Measurements from ENCODE around the gene LMNTD2. TPM values are rescaled to one million over a fixed set of nuclear protein-coding genes. Genes with fewer than 3 reads are reported as not detected.

Gene LMNTD2
- total and polyA plus RNA-seq, 2 donors: 0.37 to 1.2 TPM

DNA sequence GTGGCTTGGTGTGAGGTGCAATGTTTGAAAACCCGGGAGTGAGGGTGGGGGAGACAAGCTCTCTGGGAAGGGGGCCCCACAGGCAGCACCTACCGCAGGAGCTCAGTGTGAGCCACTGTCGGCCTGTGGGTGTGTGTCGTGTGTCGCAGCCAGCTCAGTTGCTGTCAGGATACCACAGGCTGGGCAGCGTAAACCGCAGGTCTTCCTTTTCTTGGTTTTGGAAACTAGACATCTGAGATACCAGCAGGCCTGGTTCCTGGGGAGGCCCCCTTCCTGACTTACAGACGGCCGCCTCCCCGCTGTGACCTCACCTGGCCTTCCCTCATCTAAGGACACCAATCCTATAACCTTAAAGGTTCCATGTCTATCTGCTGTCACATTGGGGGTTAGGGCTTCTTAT is 35.8 kb upstream of the LMNTD2 start:
- 89% methylated on average over 10 of the region's 10 CpGs for WGBS
- H3K27ac ChIP-seq (ENCODE audit: low read depth): no peak overlapping the region
- H3K4me3 ChIP-seq (ENCODE audit: low read depth, low read length): no peak overlapping the region
- no peaks in the 10 kb centered on the region for H3K4me1 ChIP-seq (ENCODE audit: insufficient read depth)
- H3K36me3 ChIP-seq (ENCODE audit: insufficient read depth): peaks cover 8% of the 10 kb centered on the region
- no peak for DNase-seq (ENCODE audit: extremely low spot score)

DNA sequence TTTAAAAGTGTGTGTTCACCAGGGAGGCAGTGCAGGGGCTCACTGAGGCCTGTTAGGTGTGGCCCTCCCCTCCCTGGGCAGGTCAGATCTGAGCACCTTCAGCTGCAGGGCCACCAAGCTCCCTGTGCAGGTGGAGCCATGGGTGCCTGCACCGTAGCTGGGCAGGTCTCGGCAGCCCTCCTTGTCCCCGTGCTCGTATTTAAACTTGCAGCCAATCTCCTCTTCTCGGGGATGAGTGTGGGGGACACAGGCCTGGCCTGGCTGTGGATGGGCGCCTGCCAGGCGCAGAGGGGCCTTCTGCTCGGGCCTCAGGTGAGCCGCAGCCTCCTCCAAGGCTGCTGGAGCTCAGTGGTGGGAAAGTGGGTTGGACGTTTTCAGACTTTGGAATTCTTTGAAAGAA is 34.9 kb upstream of the LMNTD2 start:
- peaks cover 8% of the 10 kb centered on the region for H3K36me3 ChIP-seq (ENCODE audit: insufficient read depth)
- WGBS: 93% methylated on average over 10 of the region's 10 CpGs
- no peak overlapping the region for H3K4me3 ChIP-seq (ENCODE audit: low read depth, low read length)
- no peak for DNase-seq (ENCODE audit: extremely low spot score)
- no peaks in the 10 kb centered on the region for H3K4me1 ChIP-seq (ENCODE audit: insufficient read depth)
- H3K27ac ChIP-seq (ENCODE audit: low read depth): no peak overlapping the region

DNA sequence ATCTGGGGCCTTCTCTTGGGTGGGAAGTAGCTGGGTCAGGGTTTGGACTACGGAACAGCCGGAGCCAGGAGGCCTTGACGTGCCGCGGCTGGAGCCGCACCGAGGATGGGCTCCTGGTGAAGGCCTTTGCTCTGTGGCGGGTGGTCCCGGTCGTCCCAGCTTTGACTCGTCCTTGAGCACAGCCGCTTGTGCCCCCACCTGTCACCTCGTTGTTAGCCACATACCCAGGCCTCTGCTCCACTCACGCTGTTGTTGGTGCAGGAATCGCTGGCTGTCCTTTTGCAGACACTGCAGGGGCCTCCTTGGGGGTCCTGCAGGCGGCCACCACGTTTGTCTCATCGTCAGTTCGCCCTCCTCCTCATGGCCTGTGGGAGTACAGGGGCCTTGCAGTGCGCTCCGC is 32.8 kb upstream of the LMNTD2 start:
- Histone ChIP-seq H3K4me1 (ENCODE audit: insufficient read depth) (no peaks in the 10 kb centered on the region), H3K36me3 (ENCODE audit: insufficient read depth) (peaks cover 10% of the 10 kb centered on the region), H3K4me3 (ENCODE audit: low read depth, low read length) (no peak overlapping the region), H3K27ac (ENCODE audit: low read depth) (no peak overlapping the region)
- DNase-seq (ENCODE audit: extremely low spot score): no peak
- WGBS: 92% methylated on average over 21 of the region's 21 CpGs

DNA sequence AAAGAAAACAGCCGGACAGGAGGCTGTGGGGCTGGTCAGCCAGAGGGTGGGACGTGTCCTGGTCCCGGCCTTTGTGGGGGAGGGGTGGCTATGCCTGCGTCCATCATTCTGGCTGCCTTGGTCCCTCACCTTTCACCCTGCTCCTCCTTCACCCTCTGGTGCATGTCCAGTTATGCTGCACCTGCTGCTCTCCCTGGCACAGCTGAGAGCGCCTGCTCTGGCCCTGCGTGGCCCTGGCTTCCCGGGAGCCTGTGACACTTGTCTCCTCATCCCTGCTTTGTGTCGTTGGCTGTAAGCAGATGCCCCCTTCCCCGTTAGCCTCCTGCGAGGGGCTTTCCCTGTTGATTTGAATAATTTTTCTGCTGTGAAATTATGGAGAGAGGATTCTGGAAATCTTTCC is 32.4 kb upstream of the LMNTD2 start:
- WGBS: 90% methylated on average over 10 of the region's 10 CpGs
- no peak overlapping the region for H3K27ac ChIP-seq (ENCODE audit: low read depth)
- H3K4me1 ChIP-seq (ENCODE audit: insufficient read depth): no peaks in the 10 kb centered on the region
- DNase-seq (ENCODE audit: extremely low spot score): no peak
- H3K4me3 ChIP-seq (ENCODE audit: low read depth, low read length): no peak overlapping the region
- peaks cover 7% of the 10 kb centered on the region for H3K36me3 ChIP-seq (ENCODE audit: insufficient read depth)

DNA sequence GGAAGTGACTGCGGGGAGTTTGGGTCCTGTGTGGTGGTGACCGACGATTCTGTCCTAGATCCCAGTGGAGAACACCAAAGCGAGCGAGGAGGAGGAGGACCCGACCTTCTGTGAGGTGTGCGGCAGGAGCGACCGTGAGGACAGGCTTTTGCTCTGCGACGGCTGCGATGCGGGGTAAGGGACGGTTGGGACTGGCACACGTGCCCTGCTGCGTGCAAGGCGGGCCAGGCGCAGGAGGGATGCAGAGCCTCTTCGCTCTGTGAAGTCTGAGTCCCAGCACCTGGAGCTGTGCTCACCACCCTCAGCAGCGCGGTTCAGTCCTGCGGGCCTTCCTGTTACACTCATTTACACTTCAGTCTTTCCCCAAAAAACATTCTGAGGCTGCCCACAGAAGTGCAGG is 32.0 kb upstream of the LMNTD2 start:
- Histone ChIP-seq H3K4me3 (ENCODE audit: low read depth, low read length) (no peak overlapping the region), H3K4me1 (ENCODE audit: insufficient read depth) (no peaks in the 10 kb centered on the region), H3K27ac (ENCODE audit: low read depth) (no peak overlapping the region), H3K36me3 (ENCODE audit: insufficient read depth) (peaks cover 7% of the 10 kb centered on the region)
- DNase-seq (ENCODE audit: extremely low spot score): no peak
- WGBS: 97% methylated on average over 22 of the region's 22 CpGs

DNA sequence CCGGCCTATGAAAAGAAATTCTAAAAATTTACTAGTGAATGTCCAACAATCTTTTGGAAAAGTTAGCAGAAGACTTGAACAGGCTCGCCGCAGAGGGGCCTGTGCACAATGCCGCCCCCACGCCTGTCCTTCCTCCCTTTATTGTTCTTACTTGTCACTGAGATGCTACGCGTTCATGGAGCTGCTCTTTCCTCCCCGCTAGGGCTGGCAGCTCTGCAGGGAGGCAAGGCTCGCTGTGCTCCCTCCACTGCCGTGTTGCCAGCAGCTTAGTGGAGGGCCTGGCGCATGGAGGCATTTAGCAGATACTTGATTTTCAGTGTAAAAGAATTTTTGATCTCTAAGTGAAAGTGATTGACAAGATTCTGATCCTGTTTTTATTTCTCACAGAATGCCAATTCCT is 30.5 kb upstream of the LMNTD2 start:
- WGBS: 77% methylated on average over 11 of the region's 11 CpGs

DNA sequence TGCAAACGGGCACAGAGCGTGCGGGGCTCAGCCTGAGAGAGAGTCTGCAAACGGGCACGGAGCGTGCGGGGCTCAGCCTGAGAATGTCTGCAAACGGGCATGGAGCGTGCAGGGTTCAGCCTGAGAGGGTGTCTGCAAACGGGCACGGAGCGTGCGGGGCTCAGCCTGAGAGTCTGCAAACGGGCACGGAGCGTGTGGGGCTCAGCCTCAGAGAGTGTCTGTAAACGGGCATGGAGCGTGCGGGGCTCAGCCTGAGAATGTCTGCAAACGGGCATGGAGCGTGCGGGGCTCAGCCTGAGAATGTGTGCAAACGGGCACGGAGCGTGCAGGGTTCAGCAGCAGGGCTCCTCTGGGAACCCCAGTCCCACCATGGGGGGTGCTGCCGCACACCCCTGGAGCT is 29.3 kb upstream of the LMNTD2 start:
- Histone ChIP-seq H3K27ac (ENCODE audit: low read depth) (no peak overlapping the region), H3K4me3 (ENCODE audit: low read depth, low read length) (no peak overlapping the region), H3K36me3 (ENCODE audit: insufficient read depth) (peaks cover 7% of the 10 kb centered on the region), H3K4me1 (ENCODE audit: insufficient read depth) (no peaks in the 10 kb centered on the region)
- no peak for DNase-seq (ENCODE audit: extremely low spot score)
- WGBS: 93% methylated on average over 26 of the region's 26 CpGs

More for the DNA sequence above, 30.5 kb upstream of the LMNTD2 start:
- no peak for DNase-seq (ENCODE audit: extremely low spot score)
- no peaks in the 10 kb centered on the region for H3K4me1 ChIP-seq (ENCODE audit: insufficient read depth)
- H3K27ac ChIP-seq (ENCODE audit: low read depth): no peak overlapping the region
- no peak overlapping the region for H3K4me3 ChIP-seq (ENCODE audit: low read depth, low read length)
- H3K36me3 ChIP-seq (ENCODE audit: insufficient read depth): peaks cover 7% of the 10 kb centered on the region

DNA sequence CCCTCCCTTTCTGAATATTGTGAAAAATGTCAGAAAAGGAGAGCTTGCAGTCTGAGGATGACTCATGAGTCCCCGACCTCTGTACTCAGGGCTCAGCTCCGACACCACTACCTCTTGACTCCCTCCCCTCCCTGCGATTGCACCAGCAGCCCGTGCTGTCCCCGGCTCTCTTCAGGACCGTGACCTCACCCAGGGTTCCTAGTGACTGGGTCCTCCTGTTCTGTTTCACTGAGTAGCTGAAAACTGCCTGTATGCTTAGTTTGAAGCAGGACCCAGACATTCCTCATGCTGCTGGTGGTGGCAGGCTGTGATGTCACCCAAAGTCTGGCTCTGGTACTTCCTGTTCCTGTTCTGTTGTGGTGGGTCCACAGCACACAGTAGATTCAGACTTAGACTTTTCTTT is 27.4 kb upstream of the LMNTD2 start:
- Histone ChIP-seq H3K4me3 (ENCODE audit: low read depth, low read length) (no peak overlapping the region), H3K4me1 (ENCODE audit: insufficient read depth) (no peaks in the 10 kb centered on the region), H3K27ac (ENCODE audit: low read depth) (no peak overlapping the region), H3K36me3 (ENCODE audit: insufficient read depth) (peaks cover 4% of the 10 kb centered on the region)
- 71% methylated on average over 6 of the region's 6 CpGs for WGBS
- no peak for DNase-seq (ENCODE audit: extremely low spot score)

DNA sequence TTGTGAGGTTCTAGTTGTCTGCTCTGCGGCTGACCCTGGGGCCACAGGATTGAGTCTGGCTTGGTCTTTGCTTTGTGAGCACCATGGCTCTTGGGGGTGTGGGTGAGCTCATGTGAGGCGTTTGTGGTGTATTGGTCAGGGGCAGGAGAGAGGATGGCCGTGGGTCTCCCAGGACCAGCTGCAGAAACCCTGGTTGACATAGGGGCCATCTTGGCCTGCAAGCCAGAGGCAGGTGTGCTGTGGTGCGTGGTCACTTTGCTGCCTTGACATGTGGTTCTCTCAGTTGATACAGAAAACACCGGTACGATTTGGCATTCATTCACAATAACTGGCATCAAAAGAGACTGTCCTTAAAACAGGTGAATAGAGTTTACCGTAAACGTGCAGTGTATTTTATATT is 27.0 kb upstream of the LMNTD2 start:
- Histone ChIP-seq H3K27ac (ENCODE audit: low read depth) (no peak overlapping the region), H3K4me3 (ENCODE audit: low read depth, low read length) (no peak overlapping the region), H3K4me1 (ENCODE audit: insufficient read depth) (no peaks in the 10 kb centered on the region), H3K36me3 (ENCODE audit: insufficient read depth) (peaks cover 4% of the 10 kb centered on the region)
- 87% methylated on average over 8 of the region's 8 CpGs for WGBS
- DNase-seq (ENCODE audit: extremely low spot score): no peak

DNA sequence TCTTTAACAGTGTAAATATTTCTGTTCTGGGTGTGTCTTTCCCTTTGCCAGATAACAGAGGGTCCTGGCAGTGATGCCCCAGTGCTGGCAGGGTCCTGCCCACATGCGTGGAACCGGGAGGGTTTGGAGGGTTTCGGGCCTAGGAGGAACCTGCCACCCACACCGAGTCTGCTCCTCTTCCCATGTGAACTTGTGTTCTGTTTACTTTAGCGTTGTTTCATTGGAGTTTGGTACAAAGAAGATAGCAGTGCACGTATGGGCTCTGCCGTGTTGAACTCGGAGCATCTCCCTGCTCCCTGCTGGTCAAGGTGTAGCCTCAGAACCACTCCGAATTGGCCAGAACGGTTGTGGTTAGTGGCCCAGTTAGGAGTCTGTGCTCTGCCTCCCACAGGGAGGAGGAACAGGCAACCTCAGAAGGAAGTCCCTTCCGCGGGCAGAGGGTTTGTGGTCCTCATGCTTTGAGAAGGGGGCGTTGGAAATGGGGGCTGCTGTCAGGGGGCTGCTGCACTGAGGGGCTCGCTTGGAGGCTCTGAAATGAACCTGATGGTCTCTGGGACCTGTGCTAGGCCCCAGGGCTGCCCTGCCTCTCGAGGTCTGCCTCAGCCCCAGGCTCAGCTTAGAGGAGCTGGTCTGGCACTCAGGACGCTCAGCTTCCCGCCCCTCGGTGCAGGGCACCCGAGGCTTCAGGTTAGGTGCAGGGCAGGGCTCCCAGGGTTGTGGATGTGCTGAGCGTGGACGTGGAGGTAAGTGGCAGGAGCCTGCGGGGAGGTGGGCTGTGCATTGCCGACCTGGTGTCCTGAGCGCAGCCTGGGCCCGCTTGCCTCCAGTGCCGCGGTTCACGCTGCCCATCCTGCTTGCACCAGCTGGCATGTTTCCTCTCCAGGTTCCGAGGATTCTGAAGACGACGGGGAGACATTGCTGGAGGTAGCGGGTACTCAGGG is 26.1 kb upstream of the LMNTD2 start:
- Histone ChIP-seq H3K27ac (ENCODE audit: low read depth) (no peak overlapping the region), H3K4me1 (ENCODE audit: insufficient read depth) (no peaks in the 10 kb centered on the region), H3K4me3 (ENCODE audit: low read depth, low read length) (no peak overlapping the region), H3K36me3 (ENCODE audit: insufficient read depth) (peaks cover 4% of the 10 kb centered on the region)
- no peak for DNase-seq (ENCODE audit: extremely low spot score)
- 90% methylated on average over 32 of the region's 32 CpGs for WGBS

DNA sequence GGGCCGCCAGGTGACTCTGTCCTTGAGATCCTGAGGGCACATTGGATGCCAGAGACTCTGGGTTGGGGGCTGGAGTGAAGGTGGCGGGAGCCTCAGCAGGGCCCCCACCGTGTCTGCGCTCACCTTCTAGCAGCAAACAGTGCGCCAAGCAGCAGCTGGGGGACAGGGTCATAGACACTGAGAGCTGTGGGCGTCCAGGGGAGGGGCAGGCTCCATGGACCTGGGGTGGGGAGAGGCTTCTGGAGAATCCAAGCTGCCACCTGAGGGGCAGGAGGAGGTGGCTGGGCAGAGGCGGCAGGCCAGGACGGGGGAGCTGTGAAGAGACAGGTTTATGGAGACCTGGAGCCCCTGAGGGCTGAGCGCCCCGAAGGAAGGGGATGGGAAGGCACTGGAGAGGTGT is 23.7 kb upstream of the LMNTD2 start:
- DNase-seq (ENCODE audit: extremely low spot score): no peak
- no peak overlapping the region for H3K27ac ChIP-seq (ENCODE audit: low read depth)
- WGBS: 97% methylated on average over 10 of the region's 10 CpGs
- H3K4me3 ChIP-seq (ENCODE audit: low read depth, low read length): no peak overlapping the region
- no peaks in the 10 kb centered on the region for H3K4me1 ChIP-seq (ENCODE audit: insufficient read depth)
- peaks cover 4% of the 10 kb centered on the region for H3K36me3 ChIP-seq (ENCODE audit: insufficient read depth)

DNA sequence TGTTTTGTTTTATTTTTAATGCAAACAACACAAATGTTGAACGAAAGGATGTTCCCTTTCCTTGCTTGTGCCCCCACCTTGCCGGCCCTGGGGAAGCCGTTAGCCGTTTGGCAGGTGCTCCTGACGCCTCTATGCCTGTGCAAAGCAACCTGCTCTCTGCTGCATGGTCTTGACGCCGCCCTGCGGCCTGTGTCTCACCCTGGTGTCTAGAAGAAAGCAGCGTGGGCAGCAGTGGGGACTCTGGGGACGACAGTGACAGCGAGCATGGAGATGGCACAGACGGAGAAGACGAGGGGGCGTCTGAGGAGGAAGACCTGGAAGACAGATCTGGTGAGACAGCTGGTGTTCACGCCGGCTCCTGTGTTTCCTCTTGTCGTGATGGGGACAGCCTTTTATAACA is 21.2 kb upstream of the LMNTD2 start:
- H3K4me3 ChIP-seq (ENCODE audit: low read depth, low read length): no peak overlapping the region
- DNase-seq (ENCODE audit: extremely low spot score): no peak
- H3K36me3 ChIP-seq (ENCODE audit: insufficient read depth): peaks cover 4% of the 10 kb centered on the region
- no peak overlapping the region for H3K27ac ChIP-seq (ENCODE audit: low read depth)
- 88% methylated on average over 17 of the region's 17 CpGs for WGBS
- H3K4me1 ChIP-seq (ENCODE audit: insufficient read depth): peaks cover 1% of the 10 kb centered on the region

DNA sequence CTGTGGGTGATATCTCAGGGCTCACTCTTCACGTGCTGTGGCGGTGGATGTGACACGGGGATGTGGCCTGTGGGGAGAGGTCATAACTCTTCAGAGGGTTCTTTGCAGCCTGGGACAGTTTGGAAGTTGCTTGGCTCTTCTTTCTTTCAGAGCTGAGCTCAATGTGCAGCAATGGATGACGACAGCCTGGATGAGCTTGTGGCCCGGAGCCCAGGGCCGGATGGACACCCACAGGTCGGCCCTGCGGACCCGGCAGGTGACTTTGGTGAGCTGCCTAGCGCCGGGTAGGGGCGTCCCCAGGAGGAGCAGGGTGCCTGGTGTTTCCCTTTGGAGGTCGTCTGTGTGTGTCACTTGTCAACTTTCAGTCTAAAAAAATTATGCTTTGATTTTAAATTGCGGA is 20.8 kb upstream of the LMNTD2 start:
- Histone ChIP-seq H3K36me3 (ENCODE audit: insufficient read depth) (peaks cover 4% of the 10 kb centered on the region), H3K4me1 (ENCODE audit: insufficient read depth) (peaks cover 1% of the 10 kb centered on the region), H3K4me3 (ENCODE audit: low read depth, low read length) (no peak overlapping the region), H3K27ac (ENCODE audit: low read depth) (no peak overlapping the region)
- 85% methylated on average over 14 of the region's 14 CpGs for WGBS
- DNase-seq (ENCODE audit: extremely low spot score): no peak

DNA sequence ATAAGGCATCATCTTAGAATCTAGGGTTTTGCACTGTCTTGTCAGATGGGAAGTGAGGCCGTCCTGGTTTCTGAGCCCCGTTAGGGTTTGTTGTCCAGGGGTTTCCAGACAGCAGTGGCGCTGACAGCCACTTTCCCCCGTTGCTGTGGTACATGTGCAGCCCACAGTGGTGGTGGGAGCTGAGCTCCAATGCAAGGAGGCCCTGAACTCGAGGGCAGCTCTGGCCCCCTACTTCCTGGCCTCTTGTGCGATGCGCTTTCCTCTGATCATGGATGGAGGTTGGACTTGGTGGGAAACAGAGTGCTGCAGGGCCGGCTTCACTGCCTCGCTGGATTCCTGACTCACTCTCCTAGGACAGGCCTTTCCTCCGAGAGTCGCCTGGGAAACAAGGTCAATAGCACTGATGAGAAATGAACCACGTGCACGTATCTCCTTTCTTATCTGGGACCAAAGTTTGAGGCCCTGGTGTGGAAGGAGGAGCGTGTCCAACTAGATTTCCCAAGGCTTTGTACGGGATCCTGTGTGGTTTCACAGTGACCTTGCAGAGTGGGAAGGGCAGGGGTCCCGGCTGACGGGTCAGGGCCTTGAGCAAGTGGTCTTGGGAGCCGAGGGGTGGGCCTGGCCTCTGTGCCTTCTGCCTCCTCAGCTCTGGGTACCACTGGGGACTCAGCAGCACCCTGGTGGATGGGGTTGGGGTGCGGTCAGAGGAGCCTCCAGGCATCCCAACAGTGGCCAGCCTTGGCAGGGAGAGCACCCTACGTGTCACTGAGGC is 19.5 kb upstream of the LMNTD2 start:
- Histone ChIP-seq H3K4me3 (ENCODE audit: low read depth, low read length) (no peak overlapping the region), H3K4me1 (ENCODE audit: insufficient read depth) (peaks cover 1% of the 10 kb centered on the region), H3K36me3 (ENCODE audit: insufficient read depth) (peaks cover 4% of the 10 kb centered on the region), H3K27ac (ENCODE audit: low read depth) (no peak overlapping the region)
- 83% methylated on average over 20 of the region's 20 CpGs for WGBS
- no peak for DNase-seq (ENCODE audit: extremely low spot score)
